ENCODE results near the gene DNAH14.
"Not testable (repeated sequence)": the region's sequence is repeated elsewhere in the genome, so short reads cannot be mapped to it uniquely, and the experiment has no call there.

Gene DNAH14

GRCh38 chr1:224921354-224921753 lies 8.1 kb upstream of the DNAH14 start:
- no peak for DNase-seq (ENCODE audit: low read depth in 2 of 2)

- no peak for DNase-seq (ENCODE audit: low read depth in 2 of 2)
These were observed 6.9 kb upstream of the DNAH14 start for GRCh38 chr1:224922404-224923164.

GRCh38 chr1:224923726-224924125 lies 5.7 kb upstream of the DNAH14 start:
- DNase-seq (ENCODE audit: low read depth in 2 of 2) = no peak

- DNase-seq (ENCODE audit: low read depth in 2 of 2) = not testable (repeated sequence)
These were observed 1.8 kb upstream of the DNAH14 start for GRCh38 chr1:224927631-224928030.

GRCh38 chr1:224928906-224929305 lies 569 bp upstream of the DNAH14 start:
- DNase-seq (ENCODE audit: low read depth in 2 of 2) = no peak

GRCh38 chr1:224931605-224932004 lies 2.1 kb downstream of the DNAH14 start:
- no peak for DNase-seq (ENCODE audit: low read depth in 2 of 2)

GRCh38 chr1:224932607-224933249 lies 3.3 kb downstream of the DNAH14 start:
- no peak for DNase-seq (ENCODE audit: low read depth in 2 of 2)

GRCh38 chr1:224933584-224933983 lies 4.1 kb downstream of the DNAH14 start:
- no peak for DNase-seq (ENCODE audit: low read depth in 2 of 2)

- no peak for DNase-seq (ENCODE audit: low read depth in 2 of 2)
These were observed 9.2 kb downstream of the DNAH14 start for GRCh38 chr1:224938652-224939051.

- DNase-seq (ENCODE audit: low read depth in 2 of 2) = no peak
These were observed 10.5 kb downstream of the DNAH14 start for GRCh38 chr1:224939844-224940425.

- DNase-seq (ENCODE audit: low read depth in 2 of 2) = not testable (repeated sequence)
These were observed 11.3 kb downstream of the DNAH14 start for GRCh38 chr1:224940735-224941134.

- DNase-seq (ENCODE audit: low read depth in 2 of 2) = not testable (repeated sequence)
These were observed 16.3 kb downstream of the DNAH14 start for GRCh38 chr1:224945651-224946348.

GRCh38 chr1:224946349-224946691 lies 16.8 kb downstream of the DNAH14 start:
- DNase-seq (ENCODE audit: low read depth in 2 of 2) = not testable (repeated sequence)

GRCh38 chr1:224957696-224958095 lies 28.2 kb downstream of the DNAH14 start:
- no peak for DNase-seq (ENCODE audit: low read depth in 2 of 2)

GRCh38 chr1:224958490-224958889 lies 29.0 kb downstream of the DNAH14 start:
- no peak for DNase-seq (ENCODE audit: low read depth in 2 of 2)

GRCh38 chr1:224959115-224959514 lies 29.6 kb downstream of the DNAH14 start:
- no peak for DNase-seq (ENCODE audit: low read depth in 2 of 2)

- DNase-seq (ENCODE audit: low read depth in 2 of 2) = no peak
These were observed 30.2 kb downstream of the DNAH14 start for GRCh38 chr1:224959656-224960055.

- no peak for DNase-seq (ENCODE audit: low read depth in 2 of 2)
These were observed 50.7 kb downstream of the DNAH14 start for GRCh38 chr1:224980181-224980580.

- not testable (repeated sequence) for DNase-seq (ENCODE audit: low read depth in 2 of 2)
These were observed 52.5 kb downstream of the DNAH14 start for GRCh38 chr1:224981922-224982354.

GRCh38 chr1:224988042-224988441 lies 58.6 kb downstream of the DNAH14 start:
- no peak for DNase-seq (ENCODE audit: low read depth in 2 of 2)

- DNase-seq (ENCODE audit: low read depth in 2 of 2) = no peak
These were observed 60.1 kb downstream of the DNAH14 start for GRCh38 chr1:224989615-224990014.

- not testable (repeated sequence) for DNase-seq (ENCODE audit: low read depth in 2 of 2)
These were observed 62.1 kb downstream of the DNAH14 start for GRCh38 chr1:224991550-224991949.
